ENCODE measurements around the gene COL5A1. TPM values are rescaled to one million over a fixed set of nuclear protein-coding genes. Genes with fewer than 3 reads are reported as not detected.

Gene COL5A1
- total RNA-seq, 1 donor from 2014 or later, result 28.9 TPM

GRCh38 chr9:134858051-134858841 is 216.6 kb downstream of the COL5A1 start:
- Mint-ChIP-seq H3K27me3 (ENCODE audit: unreplicated experiment) (peaks cover 7% of the 10 kb centered on the region), H3K4me3 (ENCODE audit: unreplicated experiment) (no peak overlapping the region), H3K36me3 (ENCODE audit: unreplicated experiment) (peaks cover 4% of the 10 kb centered on the region), H3K9me3 (ENCODE audit: unreplicated experiment) (peaks cover 6% of the 10 kb centered on the region), H3K27ac (ENCODE audit: unreplicated experiment) (no peak overlapping the region), H3K4me1 (ENCODE audit: low read depth, unreplicated experiment) (no peaks in the 10 kb centered on the region)
- DNase-seq, result no peak
- no peak for TF ChIP-seq CTCF (IDR thresholded peaks at IDR 0.05; ENCODE audit: partially characterized antibody, unreplicated experiment)

- Mint-ChIP-seq H3K27ac (ENCODE audit: unreplicated experiment) (no peak overlapping the region), H3K4me3 (ENCODE audit: unreplicated experiment) (no peak overlapping the region), H3K36me3 (ENCODE audit: unreplicated experiment) (peaks cover 4% of the 10 kb centered on the region), H3K9me3 (ENCODE audit: unreplicated experiment) (peaks cover 2% of the 10 kb centered on the region), H3K27me3 (ENCODE audit: unreplicated experiment) (peaks cover 7% of the 10 kb centered on the region), H3K4me1 (ENCODE audit: low read depth, unreplicated experiment) (peaks cover 2% of the 10 kb centered on the region)
- no peak for TF ChIP-seq CTCF (IDR thresholded peaks at IDR 0.05; ENCODE audit: partially characterized antibody, unreplicated experiment)
- DNase-seq, result no peak
Observed at GRCh38 chr9:134860510-134860909, 218.9 kb downstream of the COL5A1 start.

DNA sequence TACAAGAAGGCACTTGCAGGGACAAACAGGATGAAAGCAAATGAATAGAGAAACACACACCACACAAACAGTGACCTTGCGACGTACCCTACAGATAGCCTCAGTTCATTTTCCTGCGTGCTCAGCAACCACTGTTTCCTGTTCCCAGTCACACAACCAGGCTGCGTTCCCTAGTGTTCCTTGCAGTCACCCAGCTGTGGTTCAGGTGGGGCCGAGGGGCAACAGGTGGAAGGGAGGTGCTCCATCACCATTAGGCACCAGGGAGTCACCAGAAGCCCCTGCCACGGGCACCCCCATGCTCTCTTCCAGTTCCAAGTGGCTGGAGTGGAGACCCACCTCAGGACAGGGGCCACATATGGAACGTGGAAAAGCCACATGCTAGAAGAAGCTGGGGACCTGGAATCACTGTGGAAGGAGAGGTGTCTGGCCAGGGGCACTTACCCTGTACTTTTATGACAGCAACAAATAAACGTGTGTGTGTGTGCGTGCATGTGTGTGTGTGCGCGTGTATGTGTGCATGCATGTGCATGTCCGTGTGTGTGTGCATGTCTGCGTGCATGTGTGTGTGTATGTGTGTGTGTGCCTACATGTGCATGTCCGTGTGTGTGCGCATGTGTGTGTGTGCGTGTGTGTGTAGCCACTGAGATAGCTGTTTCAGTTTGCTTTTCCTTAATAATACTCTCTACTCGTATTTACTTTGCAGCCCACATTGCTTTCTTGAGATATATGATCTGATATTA is 220.2 kb downstream of the COL5A1 start:
- no peak for TF ChIP-seq CTCF (IDR thresholded peaks at IDR 0.05; ENCODE audit: partially characterized antibody, unreplicated experiment)
- no peak for DNase-seq
- Mint-ChIP-seq H3K36me3 (ENCODE audit: unreplicated experiment) (peaks cover 4% of the 10 kb centered on the region), H3K27ac (ENCODE audit: unreplicated experiment) (no peak overlapping the region), H3K4me1 (ENCODE audit: low read depth, unreplicated experiment) (peaks cover 2% of the 10 kb centered on the region), H3K27me3 (ENCODE audit: unreplicated experiment) (peaks cover 6% of the 10 kb centered on the region), H3K9me3 (ENCODE audit: unreplicated experiment) (peaks cover 2% of the 10 kb centered on the region), H3K4me3 (ENCODE audit: unreplicated experiment) (no peak overlapping the region)

DNA sequence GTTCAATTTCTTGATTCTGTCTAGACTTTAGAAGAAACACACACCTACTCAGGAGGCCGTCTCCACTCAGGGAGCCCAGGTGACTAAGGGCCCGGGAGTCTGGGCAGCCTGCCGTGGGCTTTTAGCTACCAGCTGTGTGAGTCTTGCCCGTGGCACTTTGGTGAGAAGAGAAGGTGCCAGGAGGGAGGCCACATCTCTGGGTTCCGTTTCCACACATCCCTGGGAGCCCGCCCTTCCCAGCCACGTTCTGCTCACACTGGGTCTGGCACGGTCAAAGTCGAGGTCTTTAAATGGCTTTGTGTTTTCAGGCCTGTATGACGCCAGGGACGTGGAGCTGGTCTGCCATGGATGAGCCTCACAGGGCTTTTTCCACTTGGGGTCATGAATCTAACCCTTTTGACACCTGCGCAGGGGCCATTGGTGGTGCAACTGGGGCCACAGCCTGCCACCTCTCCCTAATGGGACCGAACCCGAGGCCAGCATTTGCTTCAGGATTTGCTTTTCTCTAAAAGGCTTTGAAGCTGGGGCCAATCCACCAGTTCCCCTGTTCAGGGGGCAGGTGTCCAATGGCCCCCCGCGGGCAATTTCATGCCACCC is 221.8 kb downstream of the COL5A1 start:
- TF ChIP-seq CTCF (IDR thresholded peaks at IDR 0.05; ENCODE audit: partially characterized antibody, unreplicated experiment), result no peak
- H3K9me3 Mint-ChIP-seq (ENCODE audit: unreplicated experiment), result peaks cover 2% of the 10 kb centered on the region
- no peak overlapping the region for H3K4me3 Mint-ChIP-seq (ENCODE audit: unreplicated experiment)
- H3K27ac Mint-ChIP-seq (ENCODE audit: unreplicated experiment), result no peak overlapping the region
- peaks cover 2% of the 10 kb centered on the region for H3K4me1 Mint-ChIP-seq (ENCODE audit: low read depth, unreplicated experiment)
- DNase-seq, result no peak
- H3K27me3 Mint-ChIP-seq (ENCODE audit: unreplicated experiment), result no peaks in the 10 kb centered on the region
- H3K36me3 Mint-ChIP-seq (ENCODE audit: unreplicated experiment), result peaks cover 4% of the 10 kb centered on the region

Data from glutamatergic neuron (in vitro differentiated cells).